ENCODE results near the gene DPCD. TPM values are rescaled to one million over a fixed set of nuclear protein-coding genes. Genes with fewer than 3 reads are reported as not detected.

DPCD gene
- total RNA-seq, 4 donors from 2014 or later: 8.2 to 15.7 (median 13.5) TPM; not detected in 1

GRCh38 chr10:101611096-101611905 lies 23.2 kb downstream of the DPCD start:
- peaks cover 0 to 15% (median 7%) of the 10 kb centered on the region in 4 donors for H3K36me3 ChIP-seq

GRCh38 chr10:101612086-101612485 lies 24.0 kb downstream of the DPCD start:
- Histone ChIP-seq H3K9me3 (no peaks in the 10 kb centered on the region), H3K27me3 (no peaks in the 10 kb centered on the region), H3K4me1 (no peaks in the 10 kb centered on the region), H3K27ac (no peak overlapping the region), H3K36me3 (peaks cover 0 to 15% (median 7%) of the 10 kb centered on the region in 4 donors), H3K4me3 (no peak overlapping the region)
- intact Hi-C loops (cut with DNase I; ENCODE audit: low total_unique reads): no loop called here
- TF ChIP-seq EP300 (IDR thresholded peaks at IDR 0.05; ENCODE audit: low read depth) (no peak), POLR2A (IDR thresholded peaks at IDR 0.05) (no peak), CTCF (IDR thresholded peaks at IDR 0.05) (no peak), POLR2AphosphoS5 (IDR thresholded peaks at IDR 0.05) (no peak)
- 90% methylated on average over 6 of the region's 6 CpGs; no CpG with 5 or more reads in 1 of the 2 donors for WGBS, 2 donors (ENCODE audit: low coverage in 1 of 2)
- in situ Hi-C loops (cut with MboI; ENCODE audit: low pct_ligation_motif_present in 1 of 4, low pct_unique_long_range_greater_than_20kb in 1 of 4, low sequenced_read_pairs in 3 of 4): no loop called here
- DNase-seq: no peak

More at GRCh38 chr10:101611096-101611905, 23.2 kb downstream of the DPCD start:
- in situ Hi-C loops (cut with MboI; ENCODE audit: low pct_ligation_motif_present in 1 of 4, low pct_unique_long_range_greater_than_20kb in 1 of 4, low sequenced_read_pairs in 3 of 4) (no loop called here), intact Hi-C loops (cut with DNase I; ENCODE audit: low total_unique reads) (no loop called here)
- DNase-seq: no peak
- no peaks in the 10 kb centered on the region for H3K27me3 ChIP-seq
- WGBS, 2 donors (ENCODE audit: low coverage in 1 of 2): 75% methylated on average over 16 of the region's 16 CpGs; no CpG with 5 or more reads in 1 of the 2 donors
- H3K27ac ChIP-seq: no peak overlapping the region
- H3K9me3 ChIP-seq: no peaks in the 10 kb centered on the region
- no peaks in the 10 kb centered on the region for H3K4me1 ChIP-seq
- no peak overlapping the region for H3K4me3 ChIP-seq
- no peak for TF ChIP-seq POLR2A (IDR thresholded peaks at IDR 0.05)
- no peak for TF ChIP-seq EP300 (IDR thresholded peaks at IDR 0.05; ENCODE audit: low read depth)
- no peak for TF ChIP-seq POLR2AphosphoS5 (IDR thresholded peaks at IDR 0.05)
- TF ChIP-seq CTCF (IDR thresholded peaks at IDR 0.05): no peak

GRCh38 chr10:101612872-101613271 lies 24.8 kb downstream of the DPCD start:
- DNase-seq: no peak
- H3K4me1 ChIP-seq: no peaks in the 10 kb centered on the region
- TF ChIP-seq POLR2A (IDR thresholded peaks at IDR 0.05) (no peak), EP300 (IDR thresholded peaks at IDR 0.05; ENCODE audit: low read depth) (no peak), POLR2AphosphoS5 (IDR thresholded peaks at IDR 0.05) (no peak), CTCF (IDR thresholded peaks at IDR 0.05) (no peak)
- intact Hi-C loops (cut with DNase I; ENCODE audit: low total_unique reads): no loop called here
- peaks cover 0 to 18% (median 8%) of the 10 kb centered on the region in 4 donors for H3K36me3 ChIP-seq
- no peaks in the 10 kb centered on the region for H3K27me3 ChIP-seq
- no peak overlapping the region for H3K4me3 ChIP-seq
- in situ Hi-C loops (cut with MboI; ENCODE audit: low pct_ligation_motif_present in 1 of 4, low pct_unique_long_range_greater_than_20kb in 1 of 4, low sequenced_read_pairs in 3 of 4): no loop called here
- no peaks in the 10 kb centered on the region for H3K9me3 ChIP-seq
- no peak overlapping the region for H3K27ac ChIP-seq
- 76 to 100% methylated on average over 2 to 10 of the region's 10 CpGs for WGBS, 2 donors (ENCODE audit: low coverage in 1 of 2)

- WGBS, 2 donors (ENCODE audit: low coverage in 1 of 2): 98% methylated on average over 3 of the region's 3 CpGs; no CpG with 5 or more reads in 1 of the 2 donors
- TF ChIP-seq POLR2AphosphoS5 (IDR thresholded peaks at IDR 0.05): no peak
- no peak for TF ChIP-seq POLR2A (IDR thresholded peaks at IDR 0.05)
- no peak for TF ChIP-seq EP300 (IDR thresholded peaks at IDR 0.05; ENCODE audit: low read depth)
- no peak overlapping the region for H3K4me3 ChIP-seq
- no peaks in the 10 kb centered on the region for H3K4me1 ChIP-seq
- intact Hi-C loops (cut with DNase I; ENCODE audit: low total_unique reads): no loop called here
- in situ Hi-C loops (cut with MboI; ENCODE audit: low pct_ligation_motif_present in 1 of 4, low pct_unique_long_range_greater_than_20kb in 1 of 4, low sequenced_read_pairs in 3 of 4): no loop called here
- H3K27me3 ChIP-seq: no peaks in the 10 kb centered on the region
- peaks cover 0 to 22% (median 8%) of the 10 kb centered on the region in 4 donors for H3K36me3 ChIP-seq
- no peaks in the 10 kb centered on the region for H3K9me3 ChIP-seq
- DNase-seq: no peak
- no peak overlapping the region for H3K27ac ChIP-seq
Observed at GRCh38 chr10:101613646-101614045, 25.5 kb downstream of the DPCD start.
